Activated naive CD4-positive, alpha-beta T cell treated with anti-CD3 and anti-CD28 coated beads, Interleukin-2, amount 50 U/mL, for 24 hours (primary cell): ENCODE data around the gene IL18RAP.
A peak's percentile ranks its signal among the peaks of the same experiment; 100 is the strongest.

ENCODE experiments used
- H3K27ac Mint-ChIP-seq: one replicate; pipeline ENCODE4 v1.8.0; 2021; ENCODE audit warnings: mild to moderate bottlenecking, mixed read lengths
- H3K27me3 Mint-ChIP-seq: one replicate; pipeline ENCODE4 v1.8.0; 2021; ENCODE audit warnings: mixed read lengths
- H3K36me3 Mint-ChIP-seq: one replicate; pipeline ENCODE4 v1.8.0; 2021; ENCODE audit warnings: mixed read lengths
- H3K4me1 Mint-ChIP-seq: one replicate; pipeline ENCODE4 v1.8.0; 2021; ENCODE audit warnings: mixed read lengths
- H3K4me3 Mint-ChIP-seq: one replicate; pipeline ENCODE4 v1.8.0; 2021; ENCODE audit warnings: mild to moderate bottlenecking, mixed read lengths
- H3K9me3 Mint-ChIP-seq: one replicate; pipeline ENCODE4 v1.8.0; 2021; ENCODE audit warnings: mixed read lengths

Gene IL18RAP

DNA sequence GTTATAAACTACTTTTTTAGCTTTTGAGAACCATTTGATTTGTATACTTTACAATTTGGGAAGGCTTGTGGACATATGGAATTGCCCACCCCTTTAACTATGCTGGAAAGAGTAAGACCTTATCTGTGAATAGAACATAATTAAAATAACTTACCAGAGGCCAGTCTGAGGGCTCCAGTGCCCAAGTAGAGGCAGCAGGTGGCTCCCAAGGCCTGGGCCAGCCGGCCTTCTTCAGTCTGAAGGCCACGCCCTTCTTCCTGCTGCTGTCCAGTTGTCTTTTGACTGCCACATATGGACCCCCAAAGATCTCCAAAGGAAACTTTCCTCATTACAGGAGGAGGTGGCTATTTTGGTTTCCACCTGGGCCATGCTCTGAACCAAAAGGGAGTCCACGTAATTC, 12.0 kb upstream of the IL18RAP start:
- Mint-ChIP-seq H3K4me3 (no peak overlapping the region), H3K36me3 (peaks cover 3% of the 10 kb centered on the region), H3K9me3 (peaks cover 4% of the 10 kb centered on the region), H3K4me1 (peaks cover 8% of the 10 kb centered on the region), H3K27me3 (no peaks in the 10 kb centered on the region), H3K27ac (no peak overlapping the region)

DNA sequence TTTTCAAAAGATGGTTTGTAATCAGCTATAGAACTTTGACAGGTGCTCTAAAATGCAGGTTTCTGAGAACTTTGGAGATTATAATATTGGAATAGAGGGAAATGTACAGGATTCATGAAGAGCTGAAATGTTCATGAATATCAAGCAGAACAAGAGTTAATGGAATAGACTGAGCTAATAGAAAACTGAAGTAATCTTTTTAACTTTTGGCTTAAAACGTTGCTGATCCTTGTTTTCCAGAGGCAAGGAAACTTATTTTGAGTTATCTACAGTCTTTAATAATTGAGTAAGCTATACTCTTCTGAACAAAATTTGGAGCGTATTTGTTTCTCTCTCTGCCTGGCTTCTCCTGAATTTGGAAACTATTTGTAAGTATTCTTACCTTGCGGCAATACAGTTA, 10.8 kb upstream of the IL18RAP start:
- H3K36me3 Mint-ChIP-seq = peaks cover 3% of the 10 kb centered on the region
- peak overlapping the region; percentile 13 for H3K27ac Mint-ChIP-seq
- no peak overlapping the region for H3K4me3 Mint-ChIP-seq
- no peaks in the 10 kb centered on the region for H3K27me3 Mint-ChIP-seq
- H3K9me3 Mint-ChIP-seq = peaks cover 4% of the 10 kb centered on the region
- peaks cover 17% of the 10 kb centered on the region for H3K4me1 Mint-ChIP-seq

DNA sequence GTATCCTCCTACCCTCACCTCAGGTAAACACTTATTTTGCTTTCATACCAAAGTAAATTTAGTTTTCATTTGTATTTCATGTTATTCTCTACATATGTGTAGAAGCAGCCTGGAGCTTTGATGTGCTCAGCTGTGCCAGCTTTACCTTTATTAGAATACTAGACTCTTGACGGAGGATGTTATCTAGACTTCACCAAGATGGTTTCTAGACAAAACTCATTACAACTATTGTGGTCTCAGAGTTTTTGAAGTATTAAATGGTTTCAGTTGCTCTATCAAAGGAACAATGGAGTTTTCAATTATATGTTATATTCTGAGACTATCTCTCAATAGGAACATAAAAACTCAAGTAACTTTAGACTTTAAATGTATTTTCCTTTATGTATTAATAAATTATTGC, 5.0 kb upstream of the IL18RAP start:
- no peaks in the 10 kb centered on the region for H3K27me3 Mint-ChIP-seq
- H3K4me3 Mint-ChIP-seq = peak overlapping the region; percentile 73
- H3K4me1 Mint-ChIP-seq = peaks cover 62% of the 10 kb centered on the region
- peaks cover 1% of the 10 kb centered on the region for H3K36me3 Mint-ChIP-seq
- H3K9me3 Mint-ChIP-seq = no peaks in the 10 kb centered on the region
- H3K27ac Mint-ChIP-seq = peak overlapping the region; percentile 96

DNA sequence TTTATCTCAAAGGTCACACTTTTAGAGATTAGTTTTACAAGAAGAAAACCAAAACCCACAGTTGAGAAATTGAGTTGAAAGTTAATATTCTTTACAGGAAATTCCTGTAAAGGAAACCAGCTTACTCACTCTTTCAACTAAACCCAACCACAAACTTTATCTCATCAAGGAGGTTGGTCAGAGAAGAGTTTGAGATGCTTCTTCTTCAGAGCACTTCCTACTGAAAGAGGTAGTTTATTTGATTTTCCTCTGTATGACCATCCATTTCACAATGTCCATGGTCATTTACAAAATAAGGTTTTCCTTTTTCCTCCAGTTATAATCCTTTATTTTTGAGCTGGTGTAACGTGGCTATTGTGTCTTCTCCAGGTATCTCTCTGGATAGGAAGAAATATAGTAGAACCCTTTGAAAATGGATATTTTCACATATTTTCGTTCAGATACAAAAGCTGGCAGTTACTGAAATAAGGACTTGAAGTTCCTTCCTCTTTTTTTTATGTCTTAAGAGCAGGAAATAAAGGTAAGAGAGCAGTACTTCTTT, 4.5 kb upstream of the IL18RAP start:
- Mint-ChIP-seq H3K4me1 (peaks cover 67% of the 10 kb centered on the region), H3K27me3 (no peaks in the 10 kb centered on the region), H3K27ac (peak overlapping the region; percentile 97), H3K36me3 (peaks cover 1% of the 10 kb centered on the region), H3K4me3 (peak overlapping the region; percentile 89), H3K9me3 (no peaks in the 10 kb centered on the region)

DNA sequence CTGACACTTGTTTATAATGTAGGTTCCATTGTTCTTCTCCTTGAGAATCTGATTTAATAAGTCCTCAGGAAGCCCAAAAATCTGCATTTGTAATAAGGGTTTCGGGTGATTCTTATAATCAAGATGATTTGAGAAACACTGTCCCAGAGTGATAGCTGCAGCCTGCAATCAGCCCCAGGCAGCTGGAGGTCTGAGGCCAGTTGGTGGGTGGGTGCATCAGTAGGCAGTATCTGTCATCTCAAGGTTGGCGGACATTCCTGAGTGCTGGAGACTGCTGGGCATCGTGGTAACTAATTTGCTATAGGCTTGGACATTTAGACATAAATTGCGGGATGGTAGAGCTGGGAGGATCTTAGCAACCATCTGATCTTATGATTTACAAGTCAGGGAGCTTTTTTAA, 2.7 kb upstream of the IL18RAP start:
- peaks cover 75% of the 10 kb centered on the region for H3K4me1 Mint-ChIP-seq
- no peaks in the 10 kb centered on the region for H3K27me3 Mint-ChIP-seq
- H3K36me3 Mint-ChIP-seq = peaks cover 1% of the 10 kb centered on the region
- no peaks in the 10 kb centered on the region for H3K9me3 Mint-ChIP-seq
- peak overlapping the region; percentile 89 for H3K4me3 Mint-ChIP-seq
- no peak overlapping the region for H3K27ac Mint-ChIP-seq

DNA sequence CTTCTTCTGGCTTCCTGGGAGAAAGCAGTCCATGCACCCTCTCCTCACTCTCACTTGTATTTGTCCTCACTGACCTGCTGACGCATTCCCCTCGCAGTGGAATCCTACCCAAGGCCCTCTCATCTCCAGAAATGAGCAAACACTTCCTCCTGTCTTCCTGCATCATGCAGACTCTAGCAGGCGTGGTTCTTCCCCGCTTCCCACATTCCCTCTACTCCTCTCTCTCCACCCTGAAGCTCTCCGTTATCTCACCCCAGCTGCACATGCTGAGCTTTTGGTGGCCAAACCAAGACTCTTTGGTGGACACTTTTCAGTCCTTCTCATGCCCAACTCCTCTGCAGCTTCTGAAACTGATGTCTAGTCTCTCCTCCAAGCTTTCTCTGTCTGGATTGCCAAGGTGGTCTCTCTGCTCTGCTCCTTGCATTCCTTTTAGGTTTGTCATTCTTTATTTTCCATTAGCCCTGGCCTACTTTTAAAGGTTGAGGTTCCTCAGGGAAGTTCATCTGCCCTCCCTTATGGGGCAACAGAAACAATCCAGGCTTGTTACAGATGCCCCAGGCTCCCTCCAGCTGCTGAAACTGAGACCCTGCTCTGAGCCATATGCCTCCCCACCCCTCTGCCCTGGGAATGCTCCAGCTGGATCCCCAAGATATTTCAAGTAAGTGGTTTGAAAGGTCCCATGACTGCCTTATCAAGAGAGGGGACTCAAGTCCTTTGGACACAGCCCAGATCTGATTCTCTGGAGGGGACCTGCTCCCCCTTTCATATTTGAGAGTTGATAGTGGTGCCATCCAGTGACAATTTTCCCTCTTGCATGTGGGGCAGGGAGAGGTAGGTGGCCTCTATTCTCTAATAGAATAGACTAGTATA, 835 bp upstream of the IL18RAP start:
- Mint-ChIP-seq H3K4me3 (peak overlapping the region; percentile 49), H3K27ac (no peak overlapping the region), H3K36me3 (peaks cover 1% of the 10 kb centered on the region), H3K4me1 (peaks cover 60% of the 10 kb centered on the region), H3K9me3 (no peaks in the 10 kb centered on the region), H3K27me3 (no peaks in the 10 kb centered on the region)

DNA sequence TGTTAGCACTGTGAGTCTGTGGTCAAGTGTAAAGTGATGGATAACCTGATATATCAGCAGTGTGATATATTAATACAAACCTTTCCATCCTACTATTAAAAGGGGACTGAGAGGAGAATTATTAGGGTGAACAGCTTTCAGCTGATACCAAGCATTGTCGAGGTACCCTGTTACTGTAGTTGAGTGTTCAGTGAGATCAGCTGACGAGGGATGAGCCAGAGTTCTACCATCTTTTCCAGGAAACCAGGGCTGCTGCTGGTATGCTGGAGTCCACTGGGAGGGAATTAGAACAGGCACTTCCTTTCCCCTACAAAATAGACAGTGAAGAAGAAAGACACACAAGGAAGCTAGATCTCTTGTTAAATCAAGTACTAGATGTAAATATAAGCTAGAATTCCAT, 408 bp downstream of the IL18RAP start:
- H3K4me3 Mint-ChIP-seq = no peak overlapping the region
- peak overlapping the region; percentile 47 for H3K27ac Mint-ChIP-seq
- no peaks in the 10 kb centered on the region for H3K9me3 Mint-ChIP-seq
- peaks cover 51% of the 10 kb centered on the region for H3K4me1 Mint-ChIP-seq
- peaks cover 1% of the 10 kb centered on the region for H3K36me3 Mint-ChIP-seq
- no peaks in the 10 kb centered on the region for H3K27me3 Mint-ChIP-seq

DNA sequence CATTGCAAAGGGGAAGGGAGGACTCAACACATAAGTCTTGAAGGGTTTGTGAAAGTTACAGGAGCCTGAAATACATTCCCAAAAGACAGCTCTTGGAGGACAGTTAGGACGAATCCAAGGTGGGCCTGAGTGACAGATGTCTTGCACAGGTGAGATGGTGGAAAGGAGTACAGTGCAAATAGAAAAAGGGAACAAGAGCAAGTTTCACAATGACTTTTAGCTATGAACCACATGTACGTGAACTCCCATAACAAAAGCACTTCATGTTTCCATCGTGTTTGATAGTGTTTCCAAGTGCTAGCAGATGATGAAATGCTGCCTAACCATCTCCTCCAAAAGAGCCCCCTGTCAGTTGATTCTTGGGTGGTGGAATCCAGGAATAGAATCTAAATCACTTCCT, 1.8 kb downstream of the IL18RAP start:
- Mint-ChIP-seq H3K4me3 (no peak overlapping the region), H3K27me3 (no peaks in the 10 kb centered on the region), H3K9me3 (no peaks in the 10 kb centered on the region), H3K36me3 (peaks cover 1% of the 10 kb centered on the region), H3K27ac (peak overlapping the region; percentile 10), H3K4me1 (peaks cover 44% of the 10 kb centered on the region)

DNA sequence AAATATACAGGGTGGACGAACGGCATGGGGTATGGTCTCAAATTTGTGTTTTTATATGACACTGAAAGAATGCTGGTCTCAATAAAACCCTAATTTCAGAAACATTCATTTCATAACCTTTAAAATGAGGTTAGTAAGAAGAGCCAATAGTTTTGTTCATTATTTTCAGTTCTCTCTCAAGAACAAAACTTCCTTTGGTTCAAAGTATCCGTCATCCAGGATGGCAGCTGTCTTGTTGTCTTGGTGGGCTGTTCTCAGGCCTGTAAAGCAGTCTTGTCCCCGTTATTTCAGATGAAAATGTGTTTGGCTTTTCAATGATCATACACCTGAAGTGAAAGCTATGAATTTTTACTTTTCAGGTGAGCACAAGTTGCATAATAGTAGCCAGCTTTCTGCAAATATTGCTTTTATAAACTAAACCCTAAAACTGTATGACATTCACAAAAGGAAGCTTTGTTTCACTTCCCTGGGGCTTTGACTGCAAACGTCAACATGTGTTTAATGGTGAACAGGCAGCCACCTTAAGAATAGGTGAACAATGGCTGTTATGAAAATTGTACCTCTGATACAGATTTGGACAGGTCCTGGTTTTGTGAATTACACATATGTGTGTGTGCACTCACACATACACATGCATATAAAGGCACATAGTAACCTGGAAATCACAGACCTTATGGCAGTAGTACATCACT, 2.6 kb downstream of the IL18RAP start:
- peaks cover 1% of the 10 kb centered on the region for H3K36me3 Mint-ChIP-seq
- H3K9me3 Mint-ChIP-seq = no peaks in the 10 kb centered on the region
- no peak overlapping the region for H3K4me3 Mint-ChIP-seq
- no peak overlapping the region for H3K27ac Mint-ChIP-seq
- H3K4me1 Mint-ChIP-seq = peaks cover 43% of the 10 kb centered on the region
- no peaks in the 10 kb centered on the region for H3K27me3 Mint-ChIP-seq

DNA sequence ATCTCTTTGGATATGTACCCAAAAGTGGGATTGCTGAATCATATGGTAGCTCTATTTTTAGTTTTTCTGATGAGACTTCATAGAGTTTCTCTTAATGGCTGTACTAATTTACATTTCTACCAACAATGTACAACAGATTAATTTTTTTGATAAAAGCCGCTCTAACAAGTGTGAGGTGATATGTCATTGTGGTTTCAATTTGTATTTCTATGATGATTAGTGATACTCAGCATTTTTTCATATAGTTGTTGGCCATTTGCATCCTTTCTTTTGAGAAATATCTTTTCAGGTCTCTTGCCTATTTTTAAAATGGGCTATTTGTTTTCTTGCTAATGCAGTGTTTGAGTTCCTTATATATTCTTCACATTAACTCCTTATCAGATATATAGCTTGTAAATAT, 4.3 kb downstream of the IL18RAP start:
- no peak overlapping the region for H3K27ac Mint-ChIP-seq
- no peaks in the 10 kb centered on the region for H3K36me3 Mint-ChIP-seq
- peaks cover 41% of the 10 kb centered on the region for H3K4me1 Mint-ChIP-seq
- H3K4me3 Mint-ChIP-seq = no peak overlapping the region
- H3K27me3 Mint-ChIP-seq = no peaks in the 10 kb centered on the region
- no peaks in the 10 kb centered on the region for H3K9me3 Mint-ChIP-seq

DNA sequence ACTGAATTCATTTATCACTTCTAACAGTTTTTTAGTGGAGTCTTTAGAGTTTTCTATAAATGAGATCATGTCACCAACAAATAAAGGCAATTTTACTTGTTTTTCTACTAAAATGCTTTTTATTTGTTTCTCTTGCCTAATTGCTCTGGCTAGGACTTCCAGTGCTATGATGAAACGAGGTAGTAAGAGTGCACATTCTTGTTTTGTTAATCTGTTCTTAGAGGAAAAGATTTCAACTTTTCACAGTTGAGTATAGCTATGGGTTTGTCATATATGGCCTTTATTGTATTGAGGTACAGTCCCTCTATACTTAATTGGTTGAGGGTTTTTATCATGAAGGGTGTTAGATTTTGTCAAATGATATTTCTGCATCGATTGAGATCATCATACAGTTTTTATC, 5.6 kb downstream of the IL18RAP start:
- no peaks in the 10 kb centered on the region for H3K36me3 Mint-ChIP-seq
- H3K4me1 Mint-ChIP-seq = peaks cover 30% of the 10 kb centered on the region
- no peak overlapping the region for H3K27ac Mint-ChIP-seq
- no peaks in the 10 kb centered on the region for H3K27me3 Mint-ChIP-seq
- no peak overlapping the region for H3K4me3 Mint-ChIP-seq
- no peaks in the 10 kb centered on the region for H3K9me3 Mint-ChIP-seq

DNA sequence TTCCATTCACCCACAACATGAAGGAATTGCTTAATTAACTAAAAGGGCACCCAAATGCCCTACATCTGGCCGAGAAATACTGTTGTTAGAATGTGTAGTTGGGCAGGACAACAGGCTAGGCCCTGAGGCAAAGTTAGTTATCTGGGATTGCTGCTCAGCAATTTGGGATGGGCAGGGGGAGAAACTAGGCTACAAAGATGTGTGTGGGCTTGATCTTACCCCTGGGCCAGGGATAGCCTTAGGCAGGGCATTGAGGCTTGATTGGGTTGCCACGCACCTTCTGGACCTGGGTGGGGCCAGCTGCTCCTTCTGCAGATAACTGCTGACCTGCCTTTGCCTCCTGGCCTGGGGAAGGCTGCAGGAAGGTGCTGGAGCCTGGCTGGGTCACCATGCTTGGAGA, 9.4 kb downstream of the IL18RAP start:
- no peak overlapping the region for H3K4me3 Mint-ChIP-seq
- peaks cover 5% of the 10 kb centered on the region for H3K36me3 Mint-ChIP-seq
- H3K27ac Mint-ChIP-seq = no peak overlapping the region
- no peaks in the 10 kb centered on the region for H3K27me3 Mint-ChIP-seq
- no peaks in the 10 kb centered on the region for H3K9me3 Mint-ChIP-seq
- peaks cover 38% of the 10 kb centered on the region for H3K4me1 Mint-ChIP-seq

DNA sequence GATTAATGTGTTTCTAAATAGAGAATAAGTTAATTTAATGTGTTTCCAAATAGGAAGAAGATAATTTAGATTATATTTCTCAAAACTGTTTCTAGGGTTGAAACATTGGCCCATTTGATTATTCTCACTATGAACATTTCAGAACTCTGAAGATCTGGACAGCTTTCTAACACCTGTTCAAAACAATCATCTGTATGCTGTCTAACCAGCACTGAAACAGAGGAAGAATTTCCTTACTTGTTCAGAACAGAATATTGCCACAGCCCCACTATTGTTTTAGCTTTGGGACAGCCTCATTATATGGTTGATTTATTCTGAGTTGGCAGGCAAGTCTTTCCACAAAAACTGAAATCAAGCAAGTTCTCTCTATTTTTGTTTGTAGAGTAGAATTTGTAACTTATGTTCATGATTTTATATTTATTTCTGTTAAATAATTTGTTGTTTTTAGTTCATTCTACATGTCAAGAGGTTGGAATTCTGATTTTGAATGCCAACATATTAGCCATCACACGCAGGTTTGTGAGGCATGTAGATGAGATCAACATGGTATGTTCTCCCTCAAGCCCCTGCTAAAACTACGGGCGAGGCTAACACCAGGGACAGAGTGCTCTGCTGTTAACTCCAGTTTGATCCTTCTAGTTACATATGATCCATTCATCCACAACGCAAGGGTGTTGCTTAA, 11.2 kb downstream of the IL18RAP start:
- Mint-ChIP-seq H3K9me3 (no peaks in the 10 kb centered on the region), H3K4me3 (no peak overlapping the region), H3K27ac (no peak overlapping the region), H3K27me3 (no peaks in the 10 kb centered on the region), H3K4me1 (peaks cover 37% of the 10 kb centered on the region), H3K36me3 (peaks cover 5% of the 10 kb centered on the region)

DNA sequence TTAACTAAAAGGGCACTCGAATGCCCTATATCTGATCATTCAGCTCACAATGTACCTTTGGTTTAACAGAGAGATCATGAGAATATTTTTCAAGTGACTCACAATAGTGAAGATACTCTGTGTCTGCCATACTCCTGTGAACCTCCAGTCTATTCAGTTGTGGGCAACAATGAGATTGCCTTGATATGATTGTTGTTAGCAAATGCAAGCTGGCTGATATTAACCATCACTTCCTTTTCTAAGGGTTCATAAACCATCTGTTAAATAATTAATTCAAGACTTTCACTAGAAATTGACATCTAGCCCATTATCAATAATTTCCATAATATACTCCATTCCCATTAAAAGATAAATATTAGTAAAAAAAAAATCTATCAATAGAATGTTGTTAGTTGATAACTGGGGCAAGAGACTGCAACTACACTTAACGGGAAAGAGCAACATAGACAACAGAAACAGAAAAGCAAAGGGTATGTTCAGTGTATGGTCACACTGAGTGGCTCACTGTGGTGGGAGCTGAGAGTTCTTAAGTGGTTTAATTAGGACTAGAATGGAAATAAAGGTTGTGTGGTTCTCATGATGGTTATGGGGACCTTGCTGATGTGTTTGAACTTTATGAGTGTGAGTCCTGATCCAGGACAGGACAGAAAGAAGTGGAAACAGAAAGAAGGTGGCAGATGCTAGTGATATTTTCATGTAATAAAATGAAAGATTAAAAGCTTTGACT, 11.9 kb downstream of the IL18RAP start:
- Mint-ChIP-seq H3K27me3 (no peaks in the 10 kb centered on the region), H3K4me1 (peaks cover 30% of the 10 kb centered on the region), H3K4me3 (no peak overlapping the region), H3K9me3 (no peaks in the 10 kb centered on the region), H3K36me3 (peaks cover 5% of the 10 kb centered on the region), H3K27ac (peak overlapping the region; percentile 76)

DNA sequence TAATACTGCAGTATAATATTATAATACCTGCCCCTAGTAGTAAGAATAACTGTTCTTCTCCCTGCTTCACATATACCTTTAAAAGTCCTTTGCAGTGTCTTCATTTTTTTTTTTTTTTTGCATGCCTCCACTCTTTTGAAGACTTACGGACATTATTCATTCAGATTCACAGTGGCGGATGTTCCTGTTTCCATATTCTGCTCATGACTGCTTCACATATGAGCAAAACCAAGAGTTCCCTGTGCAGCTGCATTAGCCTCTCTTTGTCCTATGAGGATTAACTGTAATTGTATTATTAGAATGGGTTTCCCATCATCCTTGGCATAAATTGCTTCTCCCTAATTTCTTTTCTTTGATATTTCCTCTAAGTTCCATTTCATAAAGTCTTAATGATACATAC, 12.8 kb downstream of the IL18RAP start:
- Mint-ChIP-seq H3K4me1 (peaks cover 23% of the 10 kb centered on the region), H3K9me3 (no peaks in the 10 kb centered on the region), H3K4me3 (no peak overlapping the region), H3K27me3 (no peaks in the 10 kb centered on the region), H3K36me3 (peaks cover 5% of the 10 kb centered on the region), H3K27ac (peak overlapping the region; percentile 88)
